Activated naive CD4-positive, alpha-beta T cell treated with anti-CD3 and anti-CD28 coated beads, Interleukin-2, amount 10 ng/mL, durations not matched to agents 7 days and 5 days (primary cell): ENCODE measurements around the gene DYSF.

ENCODE experiments used
- CTCF ChIA-PET: fragments of 350-600 bp; sonication (Branson Sonifier 250); formaldehyde crosslinking; loops from one replicate; lab custom pipeline; 2021; ENCODE audit warnings: antibody characterized with exemption; lab: Charles Lee
- DNase-seq: peaks from one replicate; pipeline ENCODE4 v3.0.0-alpha.2; 2020
- H3K27ac Mint-ChIP-seq: one replicate; pipeline ENCODE4 v1.8.0; 2021; ENCODE audit warnings: mild to moderate bottlenecking, moderate library complexity, mixed read lengths
- H3K27me3 Mint-ChIP-seq: one replicate; pipeline ENCODE4 v1.8.0; 2021; ENCODE audit warnings: mild to moderate bottlenecking, mixed read lengths
- H3K36me3 Mint-ChIP-seq: one replicate; pipeline ENCODE4 v1.8.0; 2021; ENCODE audit warnings: mixed read lengths
- H3K4me1 Mint-ChIP-seq: one replicate; pipeline ENCODE4 v1.8.0; 2021; ENCODE audit warnings: mixed read lengths
- H3K4me3 Mint-ChIP-seq: one replicate; pipeline ENCODE4 v1.8.0; 2021; ENCODE audit warnings: mild to moderate bottlenecking, moderate library complexity, mixed read lengths
- H3K9me3 Mint-ChIP-seq: one replicate; pipeline ENCODE4 v1.8.0; 2021; ENCODE audit warnings: mixed read lengths

The DYSF gene

DNA sequence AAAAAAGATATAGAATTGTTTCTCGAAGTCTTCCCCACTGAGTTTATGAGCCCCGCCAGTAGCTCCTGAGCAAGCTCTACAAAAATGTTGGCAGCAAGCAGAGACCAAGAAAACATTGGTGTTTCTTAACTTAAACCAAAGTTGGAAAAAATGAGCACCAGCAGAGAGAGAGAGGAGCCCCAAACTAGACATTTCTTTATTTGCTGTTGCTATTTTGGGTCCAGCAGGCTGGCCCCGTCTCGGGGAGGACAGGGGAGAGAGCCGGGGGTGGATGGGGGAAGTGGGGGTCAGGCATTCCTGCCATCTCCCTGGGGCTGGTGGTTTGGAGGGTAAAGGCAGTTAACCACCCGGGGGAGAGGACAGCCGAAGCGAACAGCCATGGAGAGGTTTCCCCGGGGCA is 113.0 kb downstream of the DYSF start:
- Mint-ChIP-seq H3K27ac (no peak overlapping the region), H3K27me3 (no peaks in the 10 kb centered on the region), H3K4me3 (no peak overlapping the region), H3K9me3 (no peaks in the 10 kb centered on the region), H3K36me3 (no peaks in the 10 kb centered on the region), H3K4me1 (no peaks in the 10 kb centered on the region)
- CTCF ChIA-PET: interaction anchor here (0.6 kb wide), 1 partner anchor 65 kb away, joined by 3 read pairs; no protein-coding TSS in a partner anchor
- DNase-seq: no peak

GRCh38 chr2:71567625-71568024 is 114.3 kb downstream of the DYSF start:
- DNase-seq: no peak
- no peaks in the 10 kb centered on the region for H3K36me3 Mint-ChIP-seq
- H3K27ac Mint-ChIP-seq: no peak overlapping the region
- no peak overlapping the region for H3K4me3 Mint-ChIP-seq
- no peaks in the 10 kb centered on the region for H3K4me1 Mint-ChIP-seq
- H3K9me3 Mint-ChIP-seq: no peaks in the 10 kb centered on the region
- CTCF ChIA-PET: no interaction called here
- no peaks in the 10 kb centered on the region for H3K27me3 Mint-ChIP-seq

DNA sequence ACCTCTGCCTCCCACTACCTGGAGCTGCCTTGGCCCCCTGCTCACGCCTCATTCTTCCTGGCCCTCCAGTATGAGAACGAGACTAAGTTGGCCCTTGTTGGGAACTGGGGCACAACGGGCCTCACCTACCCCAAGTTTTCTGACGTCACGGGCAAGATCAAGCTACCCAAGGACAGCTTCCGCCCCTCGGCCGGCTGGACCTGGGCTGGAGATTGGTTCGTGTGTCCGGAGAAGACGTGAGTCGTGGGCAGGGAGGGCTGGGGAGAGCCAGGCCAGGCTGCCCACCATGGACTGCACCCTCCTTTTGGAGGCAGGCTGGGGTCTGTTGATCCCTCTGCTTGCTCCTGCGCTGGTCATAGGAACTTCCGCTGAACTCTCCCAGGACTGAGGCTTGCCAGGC is 114.7 kb downstream of the DYSF start:
- Mint-ChIP-seq H3K9me3 (no peaks in the 10 kb centered on the region), H3K27me3 (no peaks in the 10 kb centered on the region), H3K27ac (no peak overlapping the region), H3K36me3 (no peaks in the 10 kb centered on the region), H3K4me3 (no peak overlapping the region), H3K4me1 (no peaks in the 10 kb centered on the region)
- CTCF ChIA-PET: no interaction called here
- no peak for DNase-seq

DNA sequence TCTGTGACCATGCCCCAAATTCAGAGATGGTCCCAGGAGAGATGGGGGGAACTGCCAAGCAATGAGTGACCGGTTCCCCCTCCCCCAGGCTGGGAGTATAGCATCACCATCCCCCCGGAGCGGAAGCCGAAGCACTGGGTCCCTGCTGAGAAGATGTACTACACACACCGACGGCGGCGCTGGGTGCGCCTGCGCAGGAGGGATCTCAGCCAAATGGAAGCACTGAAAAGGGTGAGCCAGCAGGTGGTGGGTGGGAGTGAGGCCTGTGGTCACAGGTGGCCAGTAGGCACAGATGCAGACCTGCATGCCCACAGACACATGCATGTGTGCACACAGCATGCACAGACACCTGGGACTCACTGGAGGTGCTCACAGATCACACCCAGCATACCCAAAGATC is 117.2 kb downstream of the DYSF start:
- Mint-ChIP-seq H3K4me1 (no peaks in the 10 kb centered on the region), H3K27me3 (no peaks in the 10 kb centered on the region)
- DNase-seq: no peak

DNA sequence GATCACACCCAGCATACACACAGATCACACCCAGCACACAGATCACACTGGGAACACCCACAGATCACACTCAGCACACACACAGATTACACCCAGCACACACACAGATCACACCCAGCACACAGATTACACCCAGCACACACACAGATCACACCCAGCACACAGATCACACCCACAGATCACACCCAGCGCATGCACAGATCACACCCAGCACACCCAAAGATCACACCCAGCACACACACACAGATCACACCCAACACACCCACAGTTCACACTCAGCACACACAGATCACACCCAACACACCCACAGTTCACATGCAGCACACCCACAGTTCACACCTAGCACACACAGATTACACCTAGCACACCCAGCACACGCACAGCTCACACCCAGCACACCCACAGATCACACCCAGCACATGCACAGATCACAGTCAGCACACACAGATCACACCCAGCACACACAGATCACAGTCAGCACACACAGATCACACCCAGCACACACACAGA is 117.6 kb downstream of the DYSF start:
- Mint-ChIP-seq H3K4me1 (no peaks in the 10 kb centered on the region), H3K27me3 (no peaks in the 10 kb centered on the region), H3K36me3 (no peaks in the 10 kb centered on the region), H3K4me3 (no peak overlapping the region), H3K27ac (no peak overlapping the region), H3K9me3 (no peaks in the 10 kb centered on the region)
- CTCF ChIA-PET: no interaction called here
- no peak for DNase-seq

More for the DNA sequence above, 117.2 kb downstream of the DYSF start:
- CTCF ChIA-PET: no interaction called here
- Mint-ChIP-seq H3K36me3 (no peaks in the 10 kb centered on the region), H3K4me3 (no peak overlapping the region), H3K9me3 (no peaks in the 10 kb centered on the region), H3K27ac (no peak overlapping the region)

- no peak overlapping the region for H3K4me3 Mint-ChIP-seq
- H3K36me3 Mint-ChIP-seq: no peaks in the 10 kb centered on the region
- H3K9me3 Mint-ChIP-seq: no peaks in the 10 kb centered on the region
- no peaks in the 10 kb centered on the region for H3K4me1 Mint-ChIP-seq
- no peaks in the 10 kb centered on the region for H3K27me3 Mint-ChIP-seq
- CTCF ChIA-PET: no interaction called here
- DNase-seq: no peak
- no peak overlapping the region for H3K27ac Mint-ChIP-seq
Observed at GRCh38 chr2:71571945-71572344, 118.6 kb downstream of the DYSF start.

DNA sequence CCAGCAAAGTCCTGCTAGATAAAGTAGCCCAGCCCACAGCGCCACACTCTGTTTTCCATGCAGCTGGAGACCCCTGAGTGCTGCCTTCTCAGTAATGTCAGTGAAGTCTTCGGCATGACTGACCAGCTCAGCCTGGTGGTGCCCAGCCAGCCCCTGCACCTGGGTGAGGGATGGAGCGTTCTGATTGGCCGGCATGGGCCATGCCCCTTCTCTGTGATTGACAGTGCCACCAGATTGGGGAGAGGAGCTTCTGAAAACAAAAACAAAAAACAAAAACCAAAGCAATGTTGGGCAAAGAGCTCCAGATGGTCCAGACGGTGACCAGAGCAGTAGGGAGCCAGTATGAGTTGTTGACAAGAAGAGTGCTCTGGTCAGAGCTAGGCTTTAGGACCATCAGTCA is 122.6 kb downstream of the DYSF start:
- H3K27me3 Mint-ChIP-seq: no peaks in the 10 kb centered on the region
- CTCF ChIA-PET: no interaction called here
- H3K9me3 Mint-ChIP-seq: no peaks in the 10 kb centered on the region
- no peaks in the 10 kb centered on the region for H3K36me3 Mint-ChIP-seq
- H3K4me3 Mint-ChIP-seq: no peak overlapping the region
- H3K27ac Mint-ChIP-seq: no peak overlapping the region
- DNase-seq: no peak
- H3K4me1 Mint-ChIP-seq: no peaks in the 10 kb centered on the region

GRCh38 chr2:71576541-71576940 is 123.2 kb downstream of the DYSF start:
- Mint-ChIP-seq H3K36me3 (no peaks in the 10 kb centered on the region), H3K4me1 (no peaks in the 10 kb centered on the region), H3K4me3 (no peak overlapping the region), H3K27me3 (no peaks in the 10 kb centered on the region), H3K9me3 (no peaks in the 10 kb centered on the region), H3K27ac (no peak overlapping the region)
- CTCF ChIA-PET: no interaction called here
- no peak for DNase-seq

GRCh38 chr2:71577209-71577608 is 123.8 kb downstream of the DYSF start:
- no peak for DNase-seq
- H3K36me3 Mint-ChIP-seq: no peaks in the 10 kb centered on the region
- CTCF ChIA-PET: no interaction called here
- H3K9me3 Mint-ChIP-seq: no peaks in the 10 kb centered on the region
- H3K4me1 Mint-ChIP-seq: no peaks in the 10 kb centered on the region
- no peak overlapping the region for H3K4me3 Mint-ChIP-seq
- H3K27me3 Mint-ChIP-seq: no peaks in the 10 kb centered on the region
- H3K27ac Mint-ChIP-seq: no peak overlapping the region

DNA sequence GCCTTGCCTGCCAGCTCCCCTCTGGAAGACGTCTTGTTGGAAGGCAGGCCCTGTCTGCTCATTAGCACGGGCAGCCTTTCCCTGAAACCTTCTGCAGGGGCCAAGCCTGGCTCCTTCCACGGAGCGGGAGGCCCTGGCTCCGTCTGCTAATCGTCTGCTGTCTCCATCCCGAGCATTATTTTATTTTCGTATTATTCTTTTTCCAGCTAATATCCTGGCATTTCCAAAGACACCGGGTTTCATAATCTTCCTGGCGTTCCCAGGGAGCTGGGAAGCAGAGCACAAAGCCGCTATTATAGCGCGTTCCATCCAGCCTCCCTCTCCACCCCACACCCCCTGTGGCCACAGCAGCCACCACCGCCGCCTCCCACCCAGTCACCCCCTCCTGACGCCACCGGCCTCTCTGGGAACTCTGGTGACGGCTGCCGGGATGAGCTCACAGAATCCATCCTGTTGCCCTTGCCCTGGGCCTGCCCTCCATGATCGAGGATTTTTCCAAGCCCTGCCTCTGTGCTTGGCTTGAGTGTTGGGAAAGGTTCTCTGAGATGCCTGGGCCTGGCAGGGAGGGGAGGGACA is 125.5 kb downstream of the DYSF start:
- Mint-ChIP-seq H3K4me3 (no peak overlapping the region), H3K36me3 (no peaks in the 10 kb centered on the region), H3K27ac (no peak overlapping the region), H3K9me3 (no peaks in the 10 kb centered on the region), H3K27me3 (no peaks in the 10 kb centered on the region), H3K4me1 (no peaks in the 10 kb centered on the region)
- CTCF ChIA-PET: no interaction called here
- no peak for DNase-seq

DNA sequence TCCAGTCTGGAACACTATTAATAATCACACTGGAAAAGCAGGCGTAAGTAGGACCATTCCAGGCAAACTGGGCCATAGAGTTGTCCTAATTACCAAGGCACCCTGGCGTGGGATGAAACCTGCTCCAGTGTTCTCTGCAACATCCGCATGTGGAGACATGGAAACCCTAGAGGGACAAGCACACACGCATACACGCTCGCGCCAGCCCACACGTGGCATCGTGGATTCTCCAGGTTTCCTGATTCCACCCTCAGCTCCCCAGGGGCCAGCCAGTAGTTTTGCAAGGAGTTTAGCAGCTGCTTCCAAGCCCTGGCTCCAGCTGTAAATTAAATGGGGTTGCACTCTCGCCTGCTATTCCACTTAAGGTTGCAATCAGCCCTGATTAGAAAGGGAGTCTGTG is 127.7 kb downstream of the DYSF start:
- Mint-ChIP-seq H3K9me3 (no peaks in the 10 kb centered on the region), H3K4me1 (no peaks in the 10 kb centered on the region), H3K27me3 (no peaks in the 10 kb centered on the region), H3K27ac (no peak overlapping the region), H3K36me3 (no peaks in the 10 kb centered on the region), H3K4me3 (no peak overlapping the region)
- CTCF ChIA-PET: no interaction called here
- no peak for DNase-seq

GRCh38 chr2:71583876-71584275 is 130.5 kb downstream of the DYSF start:
- CTCF ChIA-PET: no interaction called here
- no peaks in the 10 kb centered on the region for H3K4me1 Mint-ChIP-seq

GRCh38 chr2:71586471-71586870 is 133.1 kb downstream of the DYSF start:
- Mint-ChIP-seq H3K4me1 (no peaks in the 10 kb centered on the region), H3K27me3 (no peaks in the 10 kb centered on the region), H3K4me3 (no peak overlapping the region), H3K27ac (no peak overlapping the region), H3K36me3 (no peaks in the 10 kb centered on the region), H3K9me3 (no peaks in the 10 kb centered on the region)
- no peak for DNase-seq
- CTCF ChIA-PET: no interaction called here

More at GRCh38 chr2:71583876-71584275, 130.5 kb downstream of the DYSF start:
- Mint-ChIP-seq H3K27me3 (no peaks in the 10 kb centered on the region), H3K4me3 (no peak overlapping the region), H3K27ac (no peak overlapping the region), H3K36me3 (no peaks in the 10 kb centered on the region), H3K9me3 (no peaks in the 10 kb centered on the region)
- DNase-seq: no peak

- CTCF ChIA-PET: no interaction called here
- Mint-ChIP-seq H3K4me3 (no peak overlapping the region), H3K9me3 (no peaks in the 10 kb centered on the region), H3K36me3 (no peaks in the 10 kb centered on the region), H3K27me3 (no peaks in the 10 kb centered on the region), H3K27ac (no peak overlapping the region), H3K4me1 (no peaks in the 10 kb centered on the region)
- no peak for DNase-seq
Observed at GRCh38 chr2:71587509-71588073, 134.2 kb downstream of the DYSF start.

GRCh38 chr2:71588497-71589170 is 135.3 kb downstream of the DYSF start:
- no peaks in the 10 kb centered on the region for H3K36me3 Mint-ChIP-seq
- H3K9me3 Mint-ChIP-seq: no peaks in the 10 kb centered on the region
- no peak overlapping the region for H3K4me3 Mint-ChIP-seq
- CTCF ChIA-PET: no interaction called here
- no peaks in the 10 kb centered on the region for H3K27me3 Mint-ChIP-seq
- no peak overlapping the region for H3K27ac Mint-ChIP-seq
- no peak for DNase-seq
- H3K4me1 Mint-ChIP-seq: no peaks in the 10 kb centered on the region
